B cell (primary cell): ENCODE data around the gene MPI.
"Not testable (repeated sequence)": the region's sequence is repeated elsewhere in the genome, so short reads cannot be mapped to it uniquely, and the experiment has no call there.

ENCODE experiments used
- EZH2 ChIP-seq: IDR thresholded peaks from 2 replicates; pipeline ENCODE4 v1.6.1; 2012; ENCODE audit warnings: borderline replicate concordance, low read depth, mild to moderate bottlenecking, moderate library complexity, low read length; ENCODE audit not compliant: insufficient read depth, poor library complexity, severe bottlenecking
- TF ChIP-seq, protein P1 (sequence below): fragments of 200-600 bp; IDR thresholded peaks from one replicate; pipeline ENCODE4 v1.8.0; 2022; ENCODE audit warnings: antibody characterized with exemption, mild to moderate bottlenecking

DNA sequence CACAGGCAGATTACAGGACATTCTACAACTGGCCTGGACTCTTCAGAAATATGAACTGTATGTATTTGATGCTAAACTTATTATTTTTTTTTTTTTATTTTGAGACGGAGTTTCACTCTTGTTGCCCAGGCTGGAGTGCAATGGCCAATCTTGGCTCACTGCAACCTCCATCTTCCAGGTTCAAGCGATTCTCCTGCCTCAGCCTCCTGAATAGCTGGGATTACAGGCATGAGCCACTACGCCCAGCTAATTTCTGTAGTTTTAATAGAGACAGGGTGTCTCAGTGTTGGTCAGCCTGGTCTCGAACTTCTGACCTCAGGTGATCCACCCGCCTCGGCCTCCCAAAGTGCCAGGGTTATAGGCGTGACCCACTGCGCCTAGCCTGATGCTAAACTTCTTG lies 24.0 kb downstream of the MPI start:
- TF ChIP-seq, protein P1, sequence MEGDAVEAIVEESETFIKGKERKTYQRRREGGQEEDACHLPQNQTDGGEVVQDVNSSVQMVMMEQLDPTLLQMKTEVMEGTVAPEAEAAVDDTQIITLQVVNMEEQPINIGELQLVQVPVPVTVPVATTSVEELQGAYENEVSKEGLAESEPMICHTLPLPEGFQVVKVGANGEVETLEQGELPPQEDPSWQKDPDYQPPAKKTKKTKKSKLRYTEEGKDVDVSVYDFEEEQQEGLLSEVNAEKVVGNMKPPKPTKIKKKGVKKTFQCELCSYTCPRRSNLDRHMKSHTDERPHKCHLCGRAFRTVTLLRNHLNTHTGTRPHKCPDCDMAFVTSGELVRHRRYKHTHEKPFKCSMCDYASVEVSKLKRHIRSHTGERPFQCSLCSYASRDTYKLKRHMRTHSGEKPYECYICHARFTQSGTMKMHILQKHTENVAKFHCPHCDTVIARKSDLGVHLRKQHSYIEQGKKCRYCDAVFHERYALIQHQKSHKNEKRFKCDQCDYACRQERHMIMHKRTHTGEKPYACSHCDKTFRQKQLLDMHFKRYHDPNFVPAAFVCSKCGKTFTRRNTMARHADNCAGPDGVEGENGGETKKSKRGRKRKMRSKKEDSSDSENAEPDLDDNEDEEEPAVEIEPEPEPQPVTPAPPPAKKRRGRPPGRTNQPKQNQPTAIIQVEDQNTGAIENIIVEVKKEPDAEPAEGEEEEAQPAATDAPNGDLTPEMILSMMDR = not testable (repeated sequence)
- not testable (repeated sequence) for TF ChIP-seq EZH2
